ENCODE results near the gene NOBOX.

Gene NOBOX

DNA sequence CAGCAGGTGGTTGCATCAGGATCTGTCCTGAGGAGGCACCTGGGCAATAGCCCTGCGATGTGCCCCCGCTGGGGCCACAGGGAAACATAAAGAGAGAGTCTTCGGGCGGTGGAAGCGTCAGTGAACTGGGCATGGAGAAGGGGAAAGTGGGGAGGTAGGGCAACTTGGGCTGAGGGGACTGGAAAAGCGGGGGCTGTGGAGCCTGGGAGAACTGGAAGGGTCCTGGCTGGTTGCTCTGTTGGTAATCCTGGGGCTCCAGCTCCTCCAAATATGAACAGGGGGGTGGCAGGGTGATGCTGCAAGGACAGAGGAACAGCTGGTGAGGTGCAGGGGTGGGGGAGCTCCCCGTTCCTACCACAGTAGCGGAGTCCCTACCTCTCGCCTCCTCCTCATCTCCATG lies 5.2 kb downstream of the NOBOX start:
- H3K9me3 ChIP-seq (ENCODE audit: control insufficient read depth, insufficient read depth, low read length) = no peaks in the 10 kb centered on the region
- no peak overlapping the region for H3K27ac ChIP-seq (ENCODE audit: low read depth, low read length)
- no peaks in the 10 kb centered on the region for H4K20me1 ChIP-seq (ENCODE audit: control insufficient read depth, insufficient read depth, low read depth, low read length)
- no peaks in the 10 kb centered on the region for H3K79me2 ChIP-seq (ENCODE audit: control insufficient read depth, low read length)
- no peaks in the 10 kb centered on the region for H3K27me3 ChIP-seq (ENCODE audit: control insufficient read depth, low read length)
- TF ChIP-seq EZH2phosphoT487 (IDR thresholded peaks at IDR 0.05; ENCODE audit: borderline replicate concordance, low read length) = no peak
- TF ChIP-seq, protein P1, sequence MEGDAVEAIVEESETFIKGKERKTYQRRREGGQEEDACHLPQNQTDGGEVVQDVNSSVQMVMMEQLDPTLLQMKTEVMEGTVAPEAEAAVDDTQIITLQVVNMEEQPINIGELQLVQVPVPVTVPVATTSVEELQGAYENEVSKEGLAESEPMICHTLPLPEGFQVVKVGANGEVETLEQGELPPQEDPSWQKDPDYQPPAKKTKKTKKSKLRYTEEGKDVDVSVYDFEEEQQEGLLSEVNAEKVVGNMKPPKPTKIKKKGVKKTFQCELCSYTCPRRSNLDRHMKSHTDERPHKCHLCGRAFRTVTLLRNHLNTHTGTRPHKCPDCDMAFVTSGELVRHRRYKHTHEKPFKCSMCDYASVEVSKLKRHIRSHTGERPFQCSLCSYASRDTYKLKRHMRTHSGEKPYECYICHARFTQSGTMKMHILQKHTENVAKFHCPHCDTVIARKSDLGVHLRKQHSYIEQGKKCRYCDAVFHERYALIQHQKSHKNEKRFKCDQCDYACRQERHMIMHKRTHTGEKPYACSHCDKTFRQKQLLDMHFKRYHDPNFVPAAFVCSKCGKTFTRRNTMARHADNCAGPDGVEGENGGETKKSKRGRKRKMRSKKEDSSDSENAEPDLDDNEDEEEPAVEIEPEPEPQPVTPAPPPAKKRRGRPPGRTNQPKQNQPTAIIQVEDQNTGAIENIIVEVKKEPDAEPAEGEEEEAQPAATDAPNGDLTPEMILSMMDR (IDR thresholded peaks at IDR 0.05; ENCODE audit: low read depth, low read length, poor library complexity, severe bottlenecking) = no peak
- H3F3A ChIP-seq (ENCODE audit: control insufficient read depth, insufficient read depth) = no peaks in the 10 kb centered on the region
- H3K36me3 ChIP-seq (ENCODE audit: control insufficient read depth, low read length) = no peaks in the 10 kb centered on the region
- H3K9me2 ChIP-seq (replicated peaks; ENCODE audit: control insufficient read depth, low read length) = no peaks in the 10 kb centered on the region
- H3K4me2 ChIP-seq (ENCODE audit: low read length) = no peak overlapping the region
- no peaks in the 10 kb centered on the region for H3K4me1 ChIP-seq (ENCODE audit: control insufficient read depth, low read length)
- no peak overlapping the region for H3K4me3 ChIP-seq (ENCODE audit: low read length)

DNA sequence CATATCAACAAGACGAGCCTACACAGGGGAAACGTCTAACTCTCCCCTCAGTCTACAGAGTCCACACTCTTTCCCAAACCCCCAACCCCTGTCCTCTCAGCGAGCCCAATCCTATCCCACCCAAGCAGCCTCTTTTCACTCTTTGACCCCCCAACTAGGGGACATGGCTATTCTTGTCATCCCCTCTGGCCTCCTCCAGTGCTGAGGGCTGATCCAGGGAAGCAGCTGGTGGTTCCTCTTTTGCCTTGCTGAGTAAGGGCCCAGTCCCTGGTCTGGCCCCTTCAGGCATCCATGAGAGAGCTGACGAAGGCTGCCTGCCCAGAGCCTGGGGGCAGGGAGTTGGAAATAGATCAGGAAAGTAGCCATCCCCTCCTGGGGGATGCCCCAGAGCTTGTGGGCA lies 6.4 kb downstream of the NOBOX start:
- no peaks in the 10 kb centered on the region for H3K9me2 ChIP-seq (replicated peaks; ENCODE audit: control insufficient read depth, low read length)
- H3K4me1 ChIP-seq (ENCODE audit: control insufficient read depth, low read length) = no peaks in the 10 kb centered on the region
- no peaks in the 10 kb centered on the region for H3F3A ChIP-seq (ENCODE audit: control insufficient read depth, insufficient read depth)
- H3K27me3 ChIP-seq (ENCODE audit: control insufficient read depth, low read length) = no peaks in the 10 kb centered on the region
- no peak overlapping the region for H3K27ac ChIP-seq (ENCODE audit: low read depth, low read length)
- H3K79me2 ChIP-seq (ENCODE audit: control insufficient read depth, low read length) = no peaks in the 10 kb centered on the region
- no peaks in the 10 kb centered on the region for H3K9me3 ChIP-seq (ENCODE audit: control insufficient read depth, insufficient read depth, low read length)
- TF ChIP-seq EZH2phosphoT487 (IDR thresholded peaks at IDR 0.05; ENCODE audit: borderline replicate concordance, low read length) = no peak
- TF ChIP-seq, protein P1 (IDR thresholded peaks at IDR 0.05; ENCODE audit: low read depth, low read length, poor library complexity, severe bottlenecking) = no peak
- H3K4me3 ChIP-seq (ENCODE audit: low read length) = no peak overlapping the region
- no peak overlapping the region for H3K4me2 ChIP-seq (ENCODE audit: low read length)
- H3K36me3 ChIP-seq (ENCODE audit: control insufficient read depth, low read length) = no peaks in the 10 kb centered on the region
- H4K20me1 ChIP-seq (ENCODE audit: control insufficient read depth, insufficient read depth, low read depth, low read length) = no peaks in the 10 kb centered on the region

DNA sequence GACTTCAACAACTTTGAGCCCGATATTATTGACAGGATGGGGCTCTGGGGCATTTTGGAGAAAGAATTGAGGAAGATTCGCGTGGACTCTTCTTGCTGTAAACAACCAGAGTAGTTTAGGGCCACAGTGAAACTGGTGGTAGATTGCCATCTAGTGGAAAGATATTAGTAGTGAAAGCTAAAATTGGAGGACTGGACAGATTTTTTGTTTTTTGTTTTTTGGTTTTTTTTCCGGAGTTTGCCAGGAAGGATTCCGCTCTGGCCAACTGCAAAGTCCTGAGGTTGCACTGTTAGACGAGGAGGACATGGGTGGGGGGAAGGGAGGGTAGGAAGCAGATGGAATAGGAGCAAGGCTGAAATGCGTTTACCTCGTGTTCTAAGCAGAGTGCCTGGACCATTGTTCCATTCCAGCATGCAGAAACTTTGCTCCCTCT lies 11.7 kb downstream of the NOBOX start:
- Histone ChIP-seq H3K27me3 (ENCODE audit: control insufficient read depth, low read length) (no peaks in the 10 kb centered on the region), H3K4me3 (ENCODE audit: low read length) (no peak overlapping the region), H3K9me3 (ENCODE audit: control insufficient read depth, insufficient read depth, low read length) (no peaks in the 10 kb centered on the region), H3K79me2 (ENCODE audit: control insufficient read depth, low read length) (no peaks in the 10 kb centered on the region), H4K20me1 (ENCODE audit: control insufficient read depth, insufficient read depth, low read depth, low read length) (no peaks in the 10 kb centered on the region), H3K4me1 (ENCODE audit: control insufficient read depth, low read length) (no peaks in the 10 kb centered on the region), H3F3A (ENCODE audit: control insufficient read depth, insufficient read depth) (no peaks in the 10 kb centered on the region), H3K4me2 (ENCODE audit: low read length) (no peak overlapping the region), H3K9me2 (replicated peaks; ENCODE audit: control insufficient read depth, low read length) (no peaks in the 10 kb centered on the region), H3K27ac (ENCODE audit: low read depth, low read length) (no peak overlapping the region), H3K36me3 (ENCODE audit: control insufficient read depth, low read length) (no peaks in the 10 kb centered on the region)
- TF ChIP-seq, protein P1 (IDR thresholded peaks at IDR 0.05; ENCODE audit: low read depth, low read length, poor library complexity, severe bottlenecking) = peak; percentile 76
- no peak for TF ChIP-seq EZH2phosphoT487 (IDR thresholded peaks at IDR 0.05; ENCODE audit: borderline replicate concordance, low read length)

DNA sequence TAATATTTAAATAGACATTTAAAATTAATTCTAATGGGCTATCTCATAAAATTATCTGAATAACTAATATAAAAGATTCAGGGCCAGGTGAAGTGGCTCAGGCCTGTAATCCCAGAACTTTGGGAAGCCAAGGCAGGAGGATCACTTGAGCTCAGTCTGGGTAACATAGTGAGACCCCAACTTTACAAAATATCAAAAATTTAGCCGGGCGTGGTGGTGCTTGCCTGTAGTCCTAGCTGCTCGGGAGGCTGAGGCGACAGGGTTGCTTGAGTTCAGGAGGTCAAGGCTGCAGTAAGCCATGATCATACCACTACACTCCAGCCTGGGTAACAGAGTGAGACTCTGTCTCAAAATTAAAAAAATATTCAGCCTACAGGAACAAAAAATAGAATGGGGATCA lies 12.5 kb downstream of the NOBOX start:
- Histone ChIP-seq H4K20me1 (ENCODE audit: control insufficient read depth, insufficient read depth, low read depth, low read length) (no peaks in the 10 kb centered on the region), H3K27me3 (ENCODE audit: control insufficient read depth, low read length) (no peaks in the 10 kb centered on the region), H3K9me2 (replicated peaks; ENCODE audit: control insufficient read depth, low read length) (no peaks in the 10 kb centered on the region), H3K36me3 (ENCODE audit: control insufficient read depth, low read length) (no peaks in the 10 kb centered on the region), H3K4me3 (ENCODE audit: low read length) (no peak overlapping the region), H3K27ac (ENCODE audit: low read depth, low read length) (no peak overlapping the region), H3K9me3 (ENCODE audit: control insufficient read depth, insufficient read depth, low read length) (no peaks in the 10 kb centered on the region), H3F3A (ENCODE audit: control insufficient read depth, insufficient read depth) (no peaks in the 10 kb centered on the region), H3K4me2 (ENCODE audit: low read length) (no peak overlapping the region), H3K4me1 (ENCODE audit: control insufficient read depth, low read length) (no peaks in the 10 kb centered on the region), H3K79me2 (ENCODE audit: control insufficient read depth, low read length) (no peaks in the 10 kb centered on the region)
- no peak for TF ChIP-seq EZH2phosphoT487 (IDR thresholded peaks at IDR 0.05; ENCODE audit: borderline replicate concordance, low read length)
- TF ChIP-seq, protein P1 (IDR thresholded peaks at IDR 0.05; ENCODE audit: low read depth, low read length, poor library complexity, severe bottlenecking) = no peak

All from DOHH2 (cell line).